HepG2 (cell line): ENCODE data around the gene FAM222A. TPM values are rescaled to one million over a fixed set of nuclear protein-coding genes. Genes with fewer than 3 reads are reported as not detected.

Source experiments
- BORCS8-MEF2B ChIP-seq: sonication (generic); formaldehyde crosslinking; IDR thresholded peaks from 2 replicates; pipeline ENCODE4 v1.8.0; 2022; ENCODE audit warnings: mild to moderate bottlenecking, missing genetic modification reagents
- BRCA1 ChIP-seq: sonication (generic); formaldehyde crosslinking; IDR thresholded peaks from 2 replicates; pipeline ENCODE4 v1.4.0; 2020; ENCODE audit warnings: missing genetic modification reagents
- EEA1 ChIP-seq: sonication (generic); formaldehyde crosslinking; IDR thresholded peaks from 2 replicates; pipeline ENCODE4 v1.5.1; 2020; ENCODE audit warnings: mild to moderate bottlenecking, missing genetic modification reagents, borderline replicate concordance
- FOXP1 ChIP-seq, 2 experiments: fragments of 450-650 bp in 1 of 2; IDR thresholded peaks; 2 replicates each; pipeline ENCODE4 v1.6.1; 2017 to 2018; ENCODE audit warnings: antibody characterized with exemption in 1 of 2
- GFI1 ChIP-seq: sonication (generic); formaldehyde crosslinking; IDR thresholded peaks from 2 replicates; pipeline ENCODE4 v1.5.0; 2020; ENCODE audit warnings: missing genetic modification reagents, mild to moderate bottlenecking, borderline replicate concordance
- HMGA1 ChIP-seq: sonication (generic); formaldehyde crosslinking; conservative IDR thresholded peaks from 2 replicates; pipeline ENCODE4 v1.4.0; 2020; ENCODE audit warnings: missing genetic modification reagents
- PHF21A ChIP-seq: sonication (generic); formaldehyde crosslinking; IDR thresholded peaks from 2 replicates; pipeline ENCODE4 v1.5.0; 2020; ENCODE audit warnings: mild to moderate bottlenecking, missing genetic modification reagents
- POLR2AphosphoS2 ChIP-seq: IDR thresholded peaks from 2 replicates; pipeline ENCODE4 v1.6.1; 2011; ENCODE audit warnings: low read depth, low read length, improper control_type of control experiment
- ZNF17 ChIP-seq: sonication (generic); formaldehyde crosslinking; IDR thresholded peaks from 2 replicates; pipeline ENCODE4 v1.5.0; 2020; ENCODE audit warnings: mild to moderate bottlenecking, missing genetic modification reagents
- ZNF20 ChIP-seq: sonication (generic); formaldehyde crosslinking; IDR thresholded peaks from 2 replicates; pipeline ENCODE4 v1.4.0; 2020; ENCODE audit warnings: mild to moderate bottlenecking, moderate library complexity, missing genetic modification reagents
- ZNF343 ChIP-seq: sonication (generic); formaldehyde crosslinking; IDR thresholded peaks from 2 replicates; pipeline ENCODE4 v1.4.0; 2020; ENCODE audit warnings: mild to moderate bottlenecking, missing genetic modification reagents
- ZNF530 ChIP-seq: sonication (generic); formaldehyde crosslinking; IDR thresholded peaks from 2 replicates; pipeline ENCODE4 v1.5.0; 2020; ENCODE audit warnings: low read depth, mild to moderate bottlenecking, missing genetic modification reagents
- ZNF629 ChIP-seq: sonication (generic); formaldehyde crosslinking; conservative IDR thresholded peaks from 2 replicates; pipeline ENCODE4 v1.5.0; 2020; ENCODE audit warnings: missing genetic modification reagents
- ZNF850 ChIP-seq: sonication (generic); formaldehyde crosslinking; conservative IDR thresholded peaks from 2 replicates; pipeline ENCODE4 v1.9.0; 2021; ENCODE audit warnings: mild to moderate bottlenecking, missing genetic modification reagents
- ZNF879 ChIP-seq: sonication (generic); formaldehyde crosslinking; IDR thresholded peaks from 2 replicates; pipeline ENCODE4 v1.8.1; 2023; ENCODE audit warnings: missing genetic modification reagents
- polyA plus RNA-seq, 8 experiments: library from polyadenylated mRNA; depleted of rRNA in 3 of 8; stranded (reverse) in 7 of 8; unstranded in 1 of 8; fragments of >200 nt; fragmentation: Illumina TruSeq in 4 of 8; extraction: Trizol in 4 of 8; gene quantifications; 2 replicates each; pipeline versions ENCODE4 v1.2.1 to v1.2.3, GENCODE V29; 2011 to 2016; ENCODE audit warnings: low read depth in 4 of 8, missing spikeins in 1 of 8, mixed read lengths in 1 of 8; ENCODE audit not compliant: insufficient read depth in 1 of 8
- total RNA-seq, 5 experiments: library from RNA; depleted of rRNA; stranded (reverse); fragments of >200 nt; fragmentation: Illumina TruSeq; extraction: Trizol; gene quantifications; 2 replicates each; pipeline ENCODE4 v1.2.3, GENCODE V29; 2016; ENCODE audit warnings: low read depth in 1 of 5
- TF ChIP-seq, protein P1 (sequence below): sonication (generic); formaldehyde crosslinking; IDR thresholded peaks from 2 replicates; pipeline ENCODE4 v1.4.0; 2020; ENCODE audit warnings: missing genetic modification reagents, mild to moderate bottlenecking, borderline replicate concordance
- TF ChIP-seq, protein P2 (sequence below): sonication (generic); formaldehyde crosslinking; IDR thresholded peaks from 2 replicates; pipeline ENCODE4 v1.4.0; 2020; ENCODE audit warnings: missing genetic modification reagents

Gene FAM222A
- total and polyA plus RNA-seq, 2 of the 13 experiments (the other 11 are each of a cell fraction or from before 2014, with no cell fraction given) = 2.7 to 9.6 TPM

DNA sequence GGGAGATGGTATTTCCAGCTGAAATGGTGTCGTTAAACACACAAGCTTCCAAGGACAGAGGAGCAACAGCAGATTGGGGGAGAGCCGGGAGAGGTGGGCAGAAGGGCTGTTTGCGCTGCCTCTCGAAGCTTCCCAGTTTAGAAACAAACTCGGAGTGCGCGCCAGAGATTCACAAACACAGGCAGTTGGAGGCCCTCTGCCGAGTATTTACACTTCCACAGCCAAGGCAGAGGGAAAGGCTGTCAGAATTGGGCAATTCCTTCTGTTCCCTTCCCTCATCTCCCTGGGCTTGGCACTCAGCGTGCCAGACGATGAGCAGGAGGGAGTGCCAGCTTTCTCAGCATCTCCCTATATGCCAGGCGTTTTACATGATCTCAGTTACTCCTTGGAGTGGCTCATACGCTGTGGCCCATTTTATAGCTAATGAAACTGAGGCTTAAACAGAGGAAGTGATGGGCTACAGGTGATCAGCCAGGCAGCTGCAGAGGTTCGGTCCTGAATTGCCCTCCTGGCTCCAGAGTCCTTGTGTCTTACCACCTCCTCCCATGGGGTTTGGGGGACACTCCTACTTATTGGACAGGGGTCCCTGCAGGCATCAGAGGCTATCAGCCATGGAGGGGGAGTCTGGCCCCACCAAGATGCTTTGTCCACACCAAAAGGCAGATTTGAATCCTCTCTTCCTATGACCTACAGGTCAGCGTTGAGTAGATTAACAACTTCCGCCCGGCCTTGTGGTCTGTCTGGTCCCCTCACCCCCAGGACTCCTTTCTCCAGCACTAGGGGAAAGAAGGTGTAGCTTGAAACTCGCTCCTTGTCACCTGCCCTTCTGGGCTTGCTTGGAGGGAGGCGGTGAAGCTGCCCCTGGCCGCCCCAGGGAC is 3.1 kb downstream of the FAM222A start (continued):
- 0 out of 2 replicates have a peak, but pooled peaks have one; percentile 30 for TF ChIP-seq BORCS8-MEF2B (CRISPR knock-in tag)
- no peak for TF ChIP-seq ZNF17
- no peak for TF ChIP-seq FOXP1 (IDR thresholded peaks at IDR 0.05)
- TF ChIP-seq FOXP1 (CRISPR knock-in tag; IDR thresholded peaks at IDR 0.05) = no peak
- TF ChIP-seq, protein P1, sequence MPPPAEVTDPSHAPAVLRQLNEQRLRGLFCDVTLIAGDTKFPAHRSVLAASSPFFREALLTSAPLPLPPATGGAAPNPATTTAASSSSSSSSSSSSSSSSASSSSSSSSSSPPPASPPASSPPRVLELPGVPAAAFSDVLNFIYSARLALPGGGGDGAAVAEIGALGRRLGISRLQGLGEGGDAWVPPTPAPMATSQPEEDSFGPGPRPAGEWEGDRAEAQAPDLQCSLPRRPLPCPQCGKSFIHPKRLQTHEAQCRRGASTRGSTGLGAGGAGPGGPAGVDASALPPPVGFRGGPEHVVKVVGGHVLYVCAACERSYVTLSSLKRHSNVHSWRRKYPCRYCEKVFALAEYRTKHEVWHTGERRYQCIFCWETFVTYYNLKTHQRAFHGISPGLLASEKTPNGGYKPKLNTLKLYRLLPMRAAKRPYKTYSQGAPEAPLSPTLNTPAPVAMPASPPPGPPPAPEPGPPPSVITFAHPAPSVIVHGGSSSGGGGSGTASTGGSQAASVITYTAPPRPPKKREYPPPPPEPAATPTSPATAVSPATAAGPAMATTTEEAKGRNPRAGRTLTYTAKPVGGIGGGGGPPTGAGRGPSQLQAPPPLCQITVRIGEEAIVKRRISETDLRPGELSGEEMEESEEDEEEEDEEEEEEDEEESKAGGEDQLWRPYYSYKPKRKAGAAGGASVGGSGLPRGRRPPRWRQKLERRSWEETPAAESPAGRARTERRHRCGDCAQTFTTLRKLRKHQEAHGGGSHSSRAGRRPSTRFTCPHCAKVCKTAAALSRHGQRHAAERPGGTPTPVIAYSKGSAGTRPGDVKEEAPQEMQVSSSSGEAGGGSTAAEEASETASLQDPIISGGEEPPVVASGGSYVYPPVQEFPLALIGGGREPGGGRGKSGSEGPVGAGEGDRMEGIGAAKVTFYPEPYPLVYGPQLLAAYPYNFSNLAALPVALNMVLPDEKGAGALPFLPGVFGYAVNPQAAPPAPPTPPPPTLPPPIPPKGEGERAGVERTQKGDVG (CRISPR knock-in tag) = no peak
- TF ChIP-seq ZNF629 (CRISPR knock-in tag) = peak; percentile 95
- no peak for TF ChIP-seq ZNF530
- TF ChIP-seq POLR2AphosphoS2 = no peak
- TF ChIP-seq GFI1 (CRISPR knock-in tag) = peak; percentile 53; the same call in 1 of the 2 replicates
- TF ChIP-seq ZNF20 (CRISPR knock-in tag) = no peak
- no peak for TF ChIP-seq HMGA1 (CRISPR knock-in tag)
- peak; percentile 44; the same call in 1 of the 2 replicates for TF ChIP-seq PHF21A (CRISPR knock-in tag)
- no peak for TF ChIP-seq ZNF343 (CRISPR knock-in tag)
- TF ChIP-seq, protein P2, sequence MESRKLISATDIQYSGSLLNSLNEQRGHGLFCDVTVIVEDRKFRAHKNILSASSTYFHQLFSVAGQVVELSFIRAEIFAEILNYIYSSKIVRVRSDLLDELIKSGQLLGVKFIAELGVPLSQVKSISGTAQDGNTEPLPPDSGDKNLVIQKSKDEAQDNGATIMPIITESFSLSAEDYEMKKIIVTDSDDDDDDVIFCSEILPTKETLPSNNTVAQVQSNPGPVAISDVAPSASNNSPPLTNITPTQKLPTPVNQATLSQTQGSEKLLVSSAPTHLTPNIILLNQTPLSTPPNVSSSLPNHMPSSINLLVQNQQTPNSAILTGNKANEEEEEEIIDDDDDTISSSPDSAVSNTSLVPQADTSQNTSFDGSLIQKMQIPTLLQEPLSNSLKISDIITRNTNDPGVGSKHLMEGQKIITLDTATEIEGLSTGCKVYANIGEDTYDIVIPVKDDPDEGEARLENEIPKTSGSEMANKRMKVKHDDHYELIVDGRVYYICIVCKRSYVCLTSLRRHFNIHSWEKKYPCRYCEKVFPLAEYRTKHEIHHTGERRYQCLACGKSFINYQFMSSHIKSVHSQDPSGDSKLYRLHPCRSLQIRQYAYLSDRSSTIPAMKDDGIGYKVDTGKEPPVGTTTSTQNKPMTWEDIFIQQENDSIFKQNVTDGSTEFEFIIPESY = 0 out of 2 replicates have a peak, but pooled peaks have one; percentile 5
- no peak for TF ChIP-seq EEA1 (CRISPR knock-in tag)
- TF ChIP-seq ZNF879 (CRISPR knock-in tag) = no peak
- no peak for TF ChIP-seq ZNF850
- no peak for TF ChIP-seq BRCA1 (CRISPR knock-in tag)
